HG03354 (cell line): ENCODE data around the gene SPNS1.
"Not testable (repeated sequence)": the region's sequence is repeated elsewhere in the genome, so short reads cannot be mapped to it uniquely, and the experiment has no call there.

Source experiments
- ATAC-seq: cut with Tn5 transposase; IDR thresholded peaks from one replicate; pipeline ENCODE4 v1.9.1; 2021; ENCODE audit warnings: mild to moderate bottlenecking; ENCODE audit not compliant: unreplicated experiment, poor library complexity, severe bottlenecking

The SPNS1 gene

GRCh38 chr16:28950648-28951409, 23.7 kb upstream of the SPNS1 start, which contains the start of gene NFATC2IP:
NFATC2IP (plus strand) TSS chr16:28950937; CDS start chr16:28951012, 75 bp downstream.
- ATAC-seq = peak; percentile 93

DNA sequence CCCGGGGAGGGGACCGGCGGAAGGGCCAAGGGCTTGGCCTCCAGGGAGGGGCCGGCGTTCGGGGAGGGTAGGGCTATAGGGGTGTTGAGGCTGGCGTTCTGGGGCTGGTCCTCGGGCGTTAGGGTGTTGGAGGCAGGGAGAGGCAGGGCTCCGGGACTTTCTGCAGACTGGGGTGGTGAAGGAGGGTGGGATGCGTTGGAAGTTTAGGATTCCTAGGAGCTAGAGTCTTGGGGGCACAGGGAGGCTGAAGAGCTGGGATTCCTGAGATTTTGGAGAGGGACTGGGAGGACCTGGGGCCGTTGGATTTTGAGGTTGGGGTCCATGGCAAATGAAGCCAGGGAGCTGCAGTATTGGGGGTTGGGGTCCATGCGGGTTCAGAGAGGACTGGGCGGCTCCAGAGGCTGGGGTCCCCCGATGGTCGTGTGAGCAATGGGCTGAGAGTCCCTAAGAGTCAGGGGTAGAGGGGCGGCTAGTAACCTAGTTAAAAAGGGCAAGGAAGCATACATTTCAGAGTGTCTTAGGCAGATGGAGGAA, 23.1 kb upstream of the SPNS1 start:
- ATAC-seq = no peak

DNA sequence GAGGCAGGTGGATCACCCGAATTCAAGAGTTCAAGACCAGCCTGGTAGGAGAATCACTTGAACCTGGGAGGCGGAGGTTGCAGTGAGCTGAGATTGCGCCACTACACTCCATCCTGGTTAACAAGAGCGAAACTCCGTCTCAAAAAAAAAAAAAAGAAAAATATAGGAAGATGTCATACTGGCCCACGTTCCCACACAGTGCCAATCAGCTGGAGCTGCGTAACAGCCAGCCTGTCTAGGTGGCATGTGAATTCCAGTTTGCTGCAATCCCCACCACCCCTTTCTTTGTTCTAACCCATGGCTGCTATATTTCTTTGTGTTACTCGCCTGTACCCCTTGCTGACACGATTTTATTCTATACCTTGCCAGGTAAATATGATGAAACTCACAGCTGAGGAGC, 16.4 kb upstream of the SPNS1 start:
- no peak for ATAC-seq

GRCh38 chr16:28958836-28959235, 15.7 kb upstream of the SPNS1 start:
- no peak for ATAC-seq

- ATAC-seq = no peak
Observed at GRCh38 chr16:28964072-28964471, 10.5 kb upstream of the SPNS1 start.

- no peak for ATAC-seq
Observed at GRCh38 chr16:28964496-28964895, 10.1 kb upstream of the SPNS1 start.

DNA sequence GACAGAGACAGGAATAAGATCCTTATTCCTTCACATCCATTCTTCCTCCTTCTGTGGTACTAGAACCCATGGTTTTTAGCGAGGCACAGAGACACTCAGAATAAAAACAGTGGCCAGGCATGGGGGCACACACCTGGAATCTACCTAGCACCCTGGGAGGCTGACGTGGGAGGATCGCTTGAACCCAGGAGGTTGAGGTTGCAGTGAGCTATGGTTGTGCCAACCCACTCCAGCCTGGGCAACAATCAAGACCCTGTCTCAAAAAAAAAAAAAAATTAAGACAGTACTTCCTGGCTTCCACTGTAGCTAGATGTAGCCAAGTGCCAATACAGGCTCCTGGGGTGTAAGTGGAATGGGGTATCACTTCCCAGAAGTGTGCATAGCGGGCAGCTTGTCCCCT, 7.4 kb upstream of the SPNS1 start:
- no peak for ATAC-seq

DNA sequence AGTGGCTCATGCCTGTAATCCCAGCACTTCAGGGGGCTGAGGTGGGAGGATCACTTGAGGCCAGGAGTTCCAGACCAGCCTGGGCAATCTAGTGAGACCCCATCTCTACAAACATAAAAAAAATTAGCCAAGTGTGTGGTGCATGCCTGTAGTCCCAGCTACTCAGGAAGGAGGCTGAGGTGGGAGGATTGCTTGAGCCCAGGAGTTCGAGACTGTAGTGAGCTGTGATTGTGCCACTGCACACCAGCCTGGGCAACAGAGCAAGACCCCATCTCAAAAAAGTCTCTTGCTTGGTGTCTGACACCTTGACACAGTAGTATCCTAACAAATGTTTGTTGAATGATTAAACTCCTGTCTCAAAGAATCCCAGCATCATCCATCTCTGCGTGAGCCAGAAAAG, 4.9 kb upstream of the SPNS1 start:
- not testable (repeated sequence) for ATAC-seq

DNA sequence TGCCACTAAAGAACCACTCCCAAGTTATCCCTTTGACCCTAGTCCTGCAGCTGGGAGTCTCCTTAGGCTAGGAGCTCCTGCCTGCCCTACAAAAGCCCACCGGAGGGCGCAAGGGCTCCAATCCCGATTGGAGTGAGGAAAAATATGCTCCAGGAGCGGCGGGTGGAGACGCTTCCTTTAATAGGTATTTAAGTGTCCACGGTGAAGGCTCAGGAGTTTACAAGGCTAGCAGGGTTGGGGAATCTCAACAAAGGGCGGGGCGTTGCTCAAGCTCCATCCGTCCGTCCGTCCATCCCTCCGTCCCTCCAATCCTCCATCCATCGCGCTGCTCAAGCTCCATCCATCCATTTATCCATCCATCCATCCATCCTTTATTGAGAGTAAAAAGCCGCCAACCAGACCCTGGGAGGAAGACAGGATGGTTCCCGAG, 556 bp upstream of the SPNS1 start:
- peak; percentile 27 for ATAC-seq

DNA sequence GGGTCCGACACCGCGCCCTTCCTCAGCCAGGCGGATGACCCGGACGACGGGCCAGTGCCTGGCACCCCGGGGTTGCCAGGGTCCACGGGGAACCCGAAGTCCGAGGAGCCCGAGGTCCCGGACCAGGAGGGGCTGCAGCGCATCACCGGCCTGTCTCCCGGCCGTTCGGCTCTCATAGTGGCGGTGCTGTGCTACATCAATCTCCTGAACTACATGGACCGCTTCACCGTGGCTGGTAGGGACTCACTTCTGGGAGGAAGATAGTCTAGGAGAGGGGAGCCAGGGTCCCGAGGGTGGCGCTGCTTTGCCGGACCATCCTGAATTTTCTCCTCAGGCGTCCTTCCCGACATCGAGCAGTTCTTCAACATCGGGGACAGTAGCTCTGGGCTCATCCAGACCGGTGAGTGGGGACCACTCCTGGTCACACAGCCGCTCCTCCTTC, 601 bp downstream of the SPNS1 start:
- peak; percentile 17 for ATAC-seq

- no peak for ATAC-seq
Observed at GRCh38 chr16:28977703-28978662, 3.4 kb downstream of the SPNS1 start.

DNA sequence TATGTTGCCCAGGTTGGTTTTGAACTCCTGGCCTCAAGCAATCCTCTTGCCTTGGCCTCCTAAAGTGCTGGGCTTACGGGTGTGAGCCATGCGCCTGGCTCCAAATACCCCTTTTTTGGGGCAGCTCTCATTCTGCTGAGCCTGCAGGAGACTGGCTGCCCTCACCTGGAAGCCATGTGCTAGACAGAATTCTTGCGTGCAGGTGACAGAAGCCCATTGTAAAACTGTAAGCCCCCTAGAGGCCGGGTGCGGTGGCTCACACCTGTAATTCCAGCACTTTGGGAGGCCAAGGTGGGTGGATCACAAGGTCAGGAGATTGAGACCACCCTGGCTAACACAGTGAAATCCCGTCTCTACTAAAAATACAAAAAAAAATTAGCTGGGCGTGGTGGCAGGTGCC, 5.8 kb downstream of the SPNS1 start:
- not testable (repeated sequence) for ATAC-seq

- no peak for ATAC-seq
Observed at GRCh38 chr16:28980929-28981328, 6.4 kb downstream of the SPNS1 start.

DNA sequence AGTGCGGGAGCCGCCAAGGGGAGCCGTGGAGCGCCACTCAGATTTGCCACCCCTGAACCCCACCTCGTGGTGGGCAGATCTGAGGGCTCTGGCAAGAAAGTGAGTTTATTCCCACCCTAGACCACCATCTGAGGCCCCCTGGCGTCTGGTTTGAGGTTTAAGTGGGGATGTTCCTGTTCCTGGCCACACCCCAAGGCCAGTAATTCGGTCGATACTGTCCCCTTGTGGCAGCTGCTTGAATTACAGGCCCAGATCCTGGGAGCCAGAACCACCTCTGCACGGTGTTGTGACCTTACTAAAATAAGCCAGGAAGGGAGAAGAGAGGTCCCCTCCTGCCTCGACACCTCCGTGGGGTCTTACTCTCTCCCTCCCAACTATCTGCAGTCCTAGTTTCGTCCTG, 6.9 kb downstream of the SPNS1 start:
- no peak for ATAC-seq

- ATAC-seq = no peak
Observed at GRCh38 chr16:28982418-28982817, 7.8 kb downstream of the SPNS1 start.

- no peak for ATAC-seq
Observed at GRCh38 chr16:28982949-28983348, 8.4 kb downstream of the SPNS1 start.

- no peak for ATAC-seq
Observed at GRCh38 chr16:28983644-28984043, 9.1 kb downstream of the SPNS1 start.

DNA sequence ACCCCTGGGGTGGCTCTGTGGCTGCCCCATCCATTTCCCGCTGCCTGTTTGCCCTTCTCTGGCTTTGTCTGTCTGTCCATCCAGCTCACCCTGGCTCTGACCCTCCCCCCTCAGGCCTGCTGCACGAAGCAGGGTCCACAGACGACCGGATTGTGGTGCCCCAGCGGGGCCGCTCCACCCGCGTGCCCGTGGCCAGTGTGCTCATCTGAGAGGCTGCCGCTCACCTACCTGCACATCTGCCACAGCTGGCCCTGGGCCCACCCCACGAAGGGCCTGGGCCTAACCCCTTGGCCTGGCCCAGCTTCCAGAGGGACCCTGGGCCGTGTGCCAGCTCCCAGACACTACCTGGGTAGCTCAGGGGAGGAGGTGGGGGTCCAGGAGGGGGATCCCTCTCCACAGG, 9.5 kb downstream of the SPNS1 start:
- ATAC-seq = no peak

DNA sequence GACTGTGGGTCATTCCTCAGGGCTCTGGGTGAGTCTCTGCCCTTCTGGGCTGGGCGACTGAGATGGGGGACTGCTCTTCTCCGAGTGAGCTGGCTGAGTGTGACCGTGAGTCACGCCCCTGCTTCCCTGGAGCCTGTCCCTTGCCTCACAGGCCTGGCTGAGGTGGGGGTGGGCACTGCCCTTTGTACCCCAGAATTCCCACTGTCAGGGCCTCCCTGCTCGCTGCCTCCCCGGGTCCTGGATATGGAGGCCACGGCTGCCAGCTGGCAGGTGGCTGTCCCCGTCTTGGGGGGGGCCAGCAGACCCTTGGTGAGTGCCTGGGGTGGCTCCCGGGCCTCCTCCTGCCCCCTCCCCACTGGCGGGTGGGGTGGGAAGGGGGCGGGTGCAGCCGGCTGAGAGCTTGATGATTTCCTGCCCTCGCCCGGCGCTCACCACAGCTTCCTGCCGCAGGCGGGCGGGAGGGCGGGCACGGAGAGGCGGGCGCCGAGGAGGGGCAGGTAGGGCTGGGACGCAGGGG, 10.1 kb downstream of the SPNS1 start, which contains the start of gene LAT:
LAT (plus strand) TSS at position 434 of the 517 bp plus-strand sequence. CDS start 366 bp downstream, outside the sequence.
- ATAC-seq = peak; percentile 54
